Naive thymus-derived CD8-positive, alpha-beta T cell (primary cell): Measurements from ENCODE around the gene CEACAM8. TPM values are rescaled to one million over a fixed set of nuclear protein-coding genes. Genes with fewer than 3 reads are reported as not detected.
"Not testable (repeated sequence)": the region's sequence is repeated elsewhere in the genome, so short reads cannot be mapped to it uniquely, and the experiment has no call there.

ENCODE experiments used
- ATAC-seq, 2 donors: fragments of 150-1000 bp; cut with Tn5 transposase in 1 of 2; sonication (Bioruptor Pico), chemical (Tn5 transposase) in 1 of 2; 1 replicate in 1 of 2; 2 replicates in 1 of 2; pipeline ENCODE4 v1.10.0; 2021; ENCODE audit warnings: mild to moderate bottlenecking in 2 of 2, moderate library complexity in 2 of 2
- POLR2A ChIA-PET: fragments of 350-600 bp; sonication (Branson Sonifier 250); formaldehyde crosslinking; loops from one replicate; lab custom pipeline; 2021; ENCODE audit warnings: antibody characterized with exemption; lab: Charles Lee
- DNase-seq, 10 donors: peaks; one replicate each; pipeline versions ENCODE4 v3.0.0 to v3.0.0-alpha.2; 2020 to 2022
- H3K27ac Mint-ChIP-seq, 10 donors: one replicate each; pipeline ENCODE4 v1.8.0; 2020 to 2022; ENCODE audit warnings: mild to moderate bottlenecking in 10 of 10, mixed read lengths in 10 of 10, moderate library complexity in 4 of 10, inconsistent platforms in 1 of 10
- H3K27me3 Mint-ChIP-seq, 5 donors: one replicate each; pipeline ENCODE4 v1.8.0; 2021 to 2022; ENCODE audit warnings: mixed read lengths in 5 of 5
- H3K36me3 Mint-ChIP-seq, 3 donors: one replicate each; pipeline ENCODE4 v1.8.0; 2020 to 2022; ENCODE audit warnings: mixed read lengths in 3 of 3, mild to moderate bottlenecking in 2 of 3, inconsistent platforms in 1 of 3
- H3K4me1 Mint-ChIP-seq, 4 donors: one replicate each; pipeline ENCODE4 v1.8.0; 2021 to 2022; ENCODE audit warnings: mixed read lengths in 4 of 4
- H3K4me3 Mint-ChIP-seq, 10 donors: one replicate each; pipeline ENCODE4 v1.8.0; 2020 to 2022; ENCODE audit warnings: mild to moderate bottlenecking in 10 of 10, mixed read lengths in 10 of 10, moderate library complexity in 6 of 10, inconsistent platforms in 1 of 10
- H3K9me3 Mint-ChIP-seq, 9 donors: one replicate each; pipeline ENCODE4 v1.8.0; 2020 to 2022; ENCODE audit warnings: mixed read lengths in 9 of 9, mild to moderate bottlenecking in 3 of 9, inconsistent platforms in 1 of 9, moderate library complexity in 1 of 9
- polyA plus RNA-seq, 3 donors: library from polyadenylated mRNA; unstranded; fragments of 300-500 nt; fragmentation: Illumina TruSeq; gene quantifications; one replicate each; pipeline ENCODE4 v1.2.3, GENCODE V29; 2021
- total RNA-seq, 8 experiments: library from RNA in 2 of 8; stranded (reverse) in 2 of 8; gene quantifications; one replicate each; pipeline ENCODE4 v1.2.3 and lab custom pipeline; 2021 to 2026

Gene CEACAM8
- total RNA-seq, result not detected
- not detected for polyA plus RNA-seq
- total RNA-seq (lab: John Stamatoyannopoulos, UW), result 0 reads per million in 6 experiments

DNA sequence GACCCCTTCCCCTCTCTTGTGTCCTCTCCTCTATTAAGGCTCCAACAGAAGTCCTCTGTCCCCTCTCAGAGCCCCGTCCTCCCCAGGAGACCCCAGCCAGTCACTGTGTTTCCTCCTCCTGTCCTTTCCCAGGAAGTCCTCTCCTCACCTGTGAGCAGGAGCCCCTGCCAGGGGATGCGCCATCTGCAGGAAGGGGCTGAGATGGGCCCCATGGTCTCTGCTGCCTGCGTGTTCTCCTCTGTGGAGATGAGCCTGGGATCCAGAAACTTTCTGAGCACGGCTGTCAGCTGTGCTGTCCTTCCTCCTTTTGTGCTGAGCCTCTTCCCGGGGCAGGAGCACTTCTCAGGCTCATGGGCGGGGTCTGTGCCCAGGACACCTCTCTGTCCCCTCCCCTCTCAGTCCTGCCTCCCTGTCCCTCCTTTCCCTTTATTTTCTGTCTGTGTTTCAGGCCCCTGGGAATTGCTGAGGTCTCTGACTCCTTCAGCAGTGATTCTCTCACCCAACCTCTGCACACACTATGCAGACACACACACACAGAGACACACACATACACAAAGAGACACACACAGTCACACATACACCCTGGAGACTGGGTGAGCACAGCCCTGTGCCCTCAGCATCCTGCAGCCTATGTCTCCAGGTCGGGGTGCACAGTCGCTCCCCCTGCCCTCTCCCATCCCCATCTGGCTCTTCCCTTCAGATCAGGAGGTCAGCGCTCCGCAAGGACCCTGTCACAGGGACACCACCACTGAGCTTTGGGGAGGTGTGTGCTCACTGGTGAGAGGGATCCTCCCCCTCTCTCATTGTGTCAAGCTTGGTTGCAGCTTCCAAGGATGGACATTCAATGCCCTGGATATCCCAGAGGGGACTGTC, at the start of gene CEACAM8:
CEACAM8 (minus strand) TSS at position 308 of the 873 bp plus-strand sequence; CDS start at position 212, 96 bp downstream.
- Mint-ChIP-seq H3K4me3 (no peak within 1 kb of the TSS), H3K9me3 (peaks cover 0 to 2% (median 0%) of the 10 kb centered on the region in 9 donors), H3K4me1 (peaks cover 0 to 2% (median 0%) of the 10 kb centered on the region in 4 donors), H3K36me3 (no peaks in the 10 kb centered on the region), H3K27ac (no peak within 1 kb of the TSS), H3K27me3 (peaks cover 0 to 16% (median 12%) of the 10 kb centered on the region in 5 donors)
- no peak for DNase-seq
- POLR2A ChIA-PET, result no interaction called here
- ATAC-seq, result no peak

DNA sequence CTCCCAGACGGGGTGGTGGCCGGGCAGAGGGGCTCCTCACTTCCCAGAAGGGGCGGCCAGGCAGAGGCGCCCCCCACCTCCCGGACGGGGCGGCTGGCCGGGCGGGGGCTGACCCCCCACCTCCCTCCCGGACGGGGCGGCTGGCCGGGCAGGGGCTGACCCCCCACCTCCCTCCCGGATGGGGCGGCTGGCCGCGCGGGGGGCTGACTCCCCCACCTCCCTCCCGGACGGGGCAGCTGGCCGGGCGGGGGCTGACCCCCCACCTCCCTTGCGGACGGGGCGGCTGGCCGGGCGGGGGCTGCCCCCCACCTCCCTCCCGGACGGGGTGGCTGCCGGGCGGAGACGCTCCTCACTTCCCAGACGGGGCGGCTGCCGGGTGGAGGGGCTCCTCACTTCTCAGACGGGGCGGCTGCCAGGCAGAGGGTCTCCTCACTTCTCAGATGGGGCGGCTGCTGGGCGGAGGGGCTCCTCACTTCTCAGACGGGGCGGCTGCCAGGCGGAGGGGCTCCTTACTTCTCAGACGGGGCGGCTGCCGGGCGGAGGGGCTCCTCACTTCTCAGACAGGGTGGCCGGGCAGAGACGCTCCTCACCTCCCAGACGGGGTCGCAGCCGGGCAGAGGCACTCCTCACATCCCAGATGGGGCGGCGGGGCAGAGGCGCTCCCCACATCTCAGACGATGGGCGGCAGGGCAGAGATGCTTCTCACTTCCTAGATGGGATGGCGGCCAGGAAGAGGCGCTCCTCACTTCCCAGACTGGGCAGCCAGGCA, 44.8 kb upstream of the CEACAM8 start:
- H3K4me1 Mint-ChIP-seq, ATAC-seq, H3K36me3 Mint-ChIP-seq, DNase-seq, POLR2A ChIA-PET, H3K27ac Mint-ChIP-seq, H3K4me3 Mint-ChIP-seq: not testable (repeated sequence)
- Mint-ChIP-seq H3K9me3 (peaks cover 0 to 16% (median 6%) of the 10 kb centered on the region in 9 donors), H3K27me3 (peaks cover 11 to 30% (median 15%) of the 10 kb centered on the region in 5 donors)

DNA sequence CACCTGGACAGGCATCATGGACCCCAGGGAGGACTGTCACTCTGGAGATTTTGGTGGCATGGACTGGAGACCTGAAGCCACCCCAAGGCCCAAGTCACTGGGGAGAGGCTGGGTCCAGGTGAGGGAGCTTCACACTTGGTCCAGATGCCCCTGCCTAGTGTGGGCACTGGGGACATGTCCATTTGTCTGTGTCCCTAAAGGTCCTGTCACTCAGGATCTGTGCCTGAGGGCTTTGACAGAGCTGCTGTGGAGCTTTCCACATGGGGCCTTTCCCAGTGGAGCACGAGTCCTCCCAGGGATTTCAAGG, 40.5 kb upstream of the CEACAM8 start:
- peaks cover 9 to 34% (median 17%) of the 10 kb centered on the region in 5 donors for H3K27me3 Mint-ChIP-seq
- POLR2A ChIA-PET, result no interaction called here
- no peaks in the 10 kb centered on the region for H3K36me3 Mint-ChIP-seq
- no peak overlapping the region for H3K4me3 Mint-ChIP-seq
- no peak for ATAC-seq
- peaks cover 0 to 7% (median 0%) of the 10 kb centered on the region in 9 donors for H3K9me3 Mint-ChIP-seq
- no peak overlapping the region for H3K27ac Mint-ChIP-seq
- no peaks in the 10 kb centered on the region for H3K4me1 Mint-ChIP-seq
- no peak for DNase-seq

DNA sequence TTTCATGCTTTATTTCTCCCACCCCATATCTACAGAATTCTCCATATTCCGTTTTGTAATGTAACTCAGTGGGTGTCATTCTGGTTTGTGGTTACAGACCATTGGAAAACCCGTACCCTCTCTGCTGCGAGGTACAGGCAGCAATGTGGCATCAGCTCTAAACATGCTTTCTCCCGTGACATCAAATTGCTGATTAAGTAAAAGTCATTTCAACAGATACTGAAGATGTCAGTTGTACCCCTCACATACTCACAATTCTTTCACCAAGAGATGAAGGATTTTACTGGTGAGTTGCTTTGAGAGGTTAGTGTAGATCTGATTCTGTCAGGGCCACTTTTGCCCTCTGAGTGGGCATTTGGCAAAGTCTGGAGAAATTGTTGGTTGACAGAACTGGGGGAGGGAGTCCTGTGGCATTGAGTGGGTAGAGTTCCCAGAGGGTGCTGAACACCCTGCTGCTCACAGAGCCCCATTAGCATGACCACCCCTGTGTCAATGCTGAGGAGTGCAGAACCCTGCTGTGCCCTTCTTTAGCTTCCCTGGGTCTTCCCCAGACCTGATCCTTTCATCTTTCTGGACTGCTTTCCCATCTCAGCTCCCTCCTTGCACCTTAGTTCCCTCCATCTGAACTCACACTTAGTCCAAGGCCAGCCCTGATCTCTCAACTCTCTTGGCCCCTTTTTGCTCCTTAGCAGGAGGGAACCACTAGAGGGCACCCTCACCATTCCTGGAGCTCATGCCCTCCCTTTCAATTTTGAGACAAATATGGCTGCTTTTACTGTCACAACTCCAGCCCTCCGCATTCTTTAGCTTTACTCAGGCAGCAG, 39.9 kb upstream of the CEACAM8 start:
- POLR2A ChIA-PET, result no interaction called here
- H3K27ac Mint-ChIP-seq, result no peak overlapping the region
- ATAC-seq, result no peak

DNA sequence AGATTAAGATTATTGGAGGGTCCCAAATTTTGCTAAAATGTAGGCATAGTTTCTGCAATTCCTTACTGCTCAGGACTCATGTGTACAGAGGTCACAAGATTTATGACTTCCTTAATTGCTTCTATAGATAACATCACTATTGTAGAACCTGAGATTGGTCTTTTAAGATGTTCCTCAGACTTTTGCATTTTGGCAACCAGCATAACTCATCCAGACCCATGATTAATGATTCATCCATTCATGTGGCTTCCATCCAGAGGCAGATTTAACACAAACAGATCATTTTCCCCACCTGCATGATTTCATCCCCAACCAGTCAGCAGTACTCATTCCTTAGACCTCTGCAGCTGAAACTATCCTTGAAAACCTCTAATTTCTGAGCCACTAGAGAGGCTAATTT, 34.5 kb upstream of the CEACAM8 start:
- no peaks in the 10 kb centered on the region for H3K36me3 Mint-ChIP-seq
- peaks cover 0 to 1% (median 0%) of the 10 kb centered on the region in 9 donors for H3K9me3 Mint-ChIP-seq
- no peak overlapping the region for H3K4me3 Mint-ChIP-seq
- H3K4me1 Mint-ChIP-seq, result no peaks in the 10 kb centered on the region
- POLR2A ChIA-PET, result no interaction called here
- no peak overlapping the region for H3K27ac Mint-ChIP-seq
- H3K27me3 Mint-ChIP-seq, result peaks cover 17 to 47% (median 22%) of the 10 kb centered on the region in 5 donors
- no peak for ATAC-seq
- DNase-seq, result no peak

More for the DNA sequence above, 39.9 kb upstream of the CEACAM8 start:
- Mint-ChIP-seq H3K4me3 (no peak overlapping the region), H3K9me3 (peaks cover 0 to 5% (median 0%) of the 10 kb centered on the region in 9 donors), H3K27me3 (peaks cover 13 to 39% (median 19%) of the 10 kb centered on the region in 5 donors), H3K36me3 (no peaks in the 10 kb centered on the region), H3K4me1 (no peaks in the 10 kb centered on the region)
- DNase-seq, result no peak

DNA sequence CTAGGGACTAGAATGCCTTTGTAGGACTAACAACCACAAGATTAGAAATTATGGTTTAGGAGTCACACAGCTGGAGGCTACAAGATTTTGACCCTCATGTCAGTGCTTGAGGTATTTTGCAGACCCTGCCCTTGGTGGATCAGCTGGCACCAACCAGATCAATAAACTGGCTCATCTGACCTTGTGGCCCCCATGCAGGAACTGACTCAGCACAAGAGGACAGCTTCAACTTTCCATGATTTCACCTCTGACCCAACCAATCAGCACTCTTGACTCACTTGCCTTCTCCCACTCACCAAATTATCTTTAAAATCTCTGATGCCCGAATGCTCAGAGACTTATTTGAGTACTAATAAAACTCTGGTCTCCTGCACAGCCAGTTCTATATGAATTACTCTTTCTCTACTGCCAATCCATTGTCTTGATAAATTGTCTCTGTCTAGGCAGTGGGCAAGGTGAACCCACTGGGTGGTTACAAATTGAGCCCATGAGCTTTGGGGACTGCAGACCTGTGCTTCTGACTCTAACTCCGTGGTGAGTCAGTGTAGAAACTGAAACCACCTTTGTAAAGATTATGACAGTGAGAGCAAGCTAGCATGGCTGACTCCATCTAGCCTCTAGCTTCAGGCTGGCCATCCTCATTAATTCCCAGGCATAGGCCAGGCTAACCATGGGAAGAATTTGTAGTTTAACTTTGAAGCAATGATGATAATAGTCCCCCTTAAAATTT, 33.9 kb upstream of the CEACAM8 start:
- Mint-ChIP-seq H3K27me3 (peaks cover 17 to 46% (median 24%) of the 10 kb centered on the region in 5 donors), H3K36me3 (no peaks in the 10 kb centered on the region), H3K27ac (no peak overlapping the region), H3K4me1 (no peaks in the 10 kb centered on the region), H3K9me3 (peaks cover 0 to 1% (median 0%) of the 10 kb centered on the region in 9 donors), H3K4me3 (no peak overlapping the region)
- POLR2A ChIA-PET, result no interaction called here
- no peak for ATAC-seq
- DNase-seq, result no peak

DNA sequence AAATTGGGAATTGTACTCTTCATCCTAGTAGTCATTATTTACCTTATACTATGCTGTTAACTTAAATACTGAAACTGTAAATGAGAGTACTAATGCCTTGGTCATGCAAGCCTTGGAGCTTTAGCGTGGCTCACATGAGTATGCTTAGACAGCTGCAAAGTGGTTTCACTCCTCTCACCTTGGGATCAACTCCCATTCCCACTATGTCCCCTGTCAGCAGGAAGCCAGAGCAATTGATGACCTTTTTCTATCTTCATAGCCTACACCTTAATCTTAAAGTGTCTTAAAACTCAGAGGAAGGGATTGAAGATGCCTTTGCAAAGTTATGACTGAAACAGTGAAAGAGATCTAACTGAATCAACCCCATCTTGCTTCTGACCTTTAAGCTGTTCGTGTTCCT, 33.2 kb upstream of the CEACAM8 start:
- Mint-ChIP-seq H3K36me3 (no peaks in the 10 kb centered on the region), H3K27ac (no peak overlapping the region), H3K27me3 (peaks cover 17 to 39% (median 28%) of the 10 kb centered on the region in 5 donors), H3K4me1 (no peaks in the 10 kb centered on the region), H3K9me3 (peaks cover 0 to 1% (median 0%) of the 10 kb centered on the region in 9 donors), H3K4me3 (no peak overlapping the region)
- POLR2A ChIA-PET, result no interaction called here
- ATAC-seq (no peak), DNase-seq (no peak)

DNA sequence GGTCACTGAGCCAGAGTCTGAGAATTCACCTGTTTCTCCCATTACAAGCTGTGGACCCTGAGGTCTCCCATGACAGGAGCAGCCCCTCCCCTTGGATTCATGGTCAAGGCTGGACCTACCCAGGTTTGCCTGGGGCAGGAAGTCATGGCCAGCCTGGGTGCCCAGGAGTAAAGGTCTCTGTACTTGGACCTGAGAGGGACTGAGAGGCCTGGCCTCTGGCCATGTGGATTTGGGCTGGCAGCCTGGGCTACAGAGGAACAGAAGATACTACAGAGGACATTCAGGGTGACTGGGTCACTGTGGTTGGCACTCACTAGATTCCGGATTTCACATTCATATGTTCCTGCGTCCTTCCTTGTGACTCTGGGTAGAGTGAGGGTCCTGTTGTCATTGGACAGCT, 31.5 kb upstream of the CEACAM8 start:
- no peak for ATAC-seq
- Mint-ChIP-seq H3K4me1 (no peaks in the 10 kb centered on the region), H3K4me3 (no peak overlapping the region), H3K27ac (no peak overlapping the region), H3K27me3 (peaks cover 15 to 36% (median 18%) of the 10 kb centered on the region in 5 donors), H3K9me3 (peaks cover 0 to 1% (median 0%) of the 10 kb centered on the region in 9 donors), H3K36me3 (no peaks in the 10 kb centered on the region)
- DNase-seq, result no peak
- POLR2A ChIA-PET, result no interaction called here

DNA sequence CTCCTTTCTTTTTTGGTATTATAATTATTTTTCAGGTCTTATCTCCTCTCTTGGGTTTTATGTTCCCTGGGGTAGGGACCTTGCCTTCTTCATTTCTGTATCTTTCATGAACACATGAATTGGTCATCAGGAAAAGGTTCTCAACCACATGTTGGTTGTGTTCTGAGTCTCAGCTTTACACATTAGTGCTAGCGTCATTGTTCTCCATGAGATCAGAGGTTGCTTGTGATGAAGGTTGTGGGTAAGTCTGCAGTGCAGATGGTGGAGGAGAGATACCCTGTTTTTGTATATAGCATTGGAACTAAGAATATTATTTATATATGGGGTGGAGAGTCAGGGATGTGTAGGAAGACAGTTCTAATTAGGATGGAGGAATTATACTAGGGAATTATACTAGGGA, 24.5 kb upstream of the CEACAM8 start:
- ATAC-seq (no peak), DNase-seq (no peak)
- POLR2A ChIA-PET, result no interaction called here
- H3K36me3 Mint-ChIP-seq, result no peaks in the 10 kb centered on the region
- H3K27ac Mint-ChIP-seq, result no peak overlapping the region
- peaks cover 11 to 46% (median 25%) of the 10 kb centered on the region in 5 donors for H3K27me3 Mint-ChIP-seq
- no peaks in the 10 kb centered on the region for H3K4me1 Mint-ChIP-seq
- no peaks in the 10 kb centered on the region for H3K9me3 Mint-ChIP-seq
- no peak overlapping the region for H3K4me3 Mint-ChIP-seq

DNA sequence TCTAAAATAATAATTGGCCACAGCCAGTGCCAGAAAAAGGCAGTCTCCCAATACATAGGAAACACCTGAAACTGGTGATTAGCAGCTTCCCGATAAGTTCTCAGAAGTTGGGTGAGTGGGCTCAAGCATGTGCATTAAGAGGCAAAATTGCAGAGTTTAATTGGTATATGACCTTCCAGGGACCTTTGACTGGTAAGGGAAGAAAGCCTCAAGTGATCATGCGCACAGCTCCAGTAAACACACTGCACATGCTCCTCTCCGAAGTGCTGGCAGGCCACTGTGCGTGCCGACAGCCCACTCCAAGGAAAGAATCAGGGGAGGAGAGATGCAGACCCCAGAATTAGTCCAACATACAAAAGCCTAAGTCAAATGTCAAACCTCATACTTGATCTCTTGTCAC, 18.9 kb upstream of the CEACAM8 start:
- Mint-ChIP-seq H3K36me3 (no peaks in the 10 kb centered on the region), H3K4me1 (peaks cover 0 to 2% (median 0%) of the 10 kb centered on the region in 4 donors), H3K27ac (peak overlapping the region in 1 of 10 donors; percentile 72), H3K9me3 (peaks cover 0 to 10% (median 2%) of the 10 kb centered on the region in 9 donors), H3K4me3 (no peak overlapping the region), H3K27me3 (peaks cover 16 to 39% (median 20%) of the 10 kb centered on the region in 5 donors)
- ATAC-seq, result no peak
- DNase-seq, result no peak
- POLR2A ChIA-PET, result no interaction called here

DNA sequence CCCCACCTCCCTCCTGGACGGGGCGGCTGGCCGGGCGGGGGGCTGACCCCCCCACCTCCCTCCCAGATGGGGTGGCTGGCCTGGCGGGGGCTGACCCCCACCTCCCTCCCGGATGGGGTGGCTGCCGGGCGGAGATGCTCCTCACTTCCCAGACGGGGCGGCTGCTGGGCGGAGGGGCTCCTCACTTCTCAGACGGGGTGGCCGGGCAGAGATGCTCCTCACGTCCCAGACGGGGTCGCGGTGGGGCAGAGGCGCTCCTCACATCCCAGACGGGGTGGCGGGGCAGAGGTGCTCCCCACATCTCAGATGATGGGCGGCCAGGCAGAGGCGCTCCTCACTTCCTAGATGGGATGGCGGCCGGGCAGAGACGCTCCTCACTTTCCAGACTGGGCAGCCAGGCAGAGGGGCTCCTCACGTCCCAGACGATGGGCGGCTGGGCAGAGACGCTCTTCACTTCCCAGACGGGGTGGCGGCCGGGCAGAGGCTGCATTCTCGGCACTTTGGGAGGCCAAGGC, 15.7 kb upstream of the CEACAM8 start:
- ATAC-seq, DNase-seq, H3K27ac Mint-ChIP-seq, H3K4me1 Mint-ChIP-seq, H3K36me3 Mint-ChIP-seq, H3K4me3 Mint-ChIP-seq, POLR2A ChIA-PET: not testable (repeated sequence)
- H3K27me3 Mint-ChIP-seq, result peaks cover 17 to 48% (median 22%) of the 10 kb centered on the region in 5 donors
- H3K9me3 Mint-ChIP-seq, result peaks cover 0 to 10% (median 3%) of the 10 kb centered on the region in 9 donors
